DOHH2 (cell line): ENCODE results near the gene SLC6A16.

Source experiments
- H3F3A ChIP-seq: fragments of 200-600 bp; sonication (generic), shearing (Covaris generic); 2 replicates; pipeline ENCODE4 v1.6.0; 2016; ENCODE audit warnings: antibody characterized with exemption, mild to moderate bottlenecking; ENCODE audit not compliant: control insufficient read depth, insufficient read depth
- H3K27ac ChIP-seq: fragments of 200-600 bp; sonication (generic); 2 replicates; pipeline ENCODE4 v1.5.1; 2014; ENCODE audit warnings: low read depth, mild to moderate bottlenecking, low read length, moderate library complexity
- H3K27me3 ChIP-seq: fragments of 200-600 bp; sonication (generic); 2 replicates; pipeline ENCODE4 v1.6.1; 2014; ENCODE audit warnings: mild to moderate bottlenecking, low read length, mixed read lengths; ENCODE audit not compliant: control insufficient read depth
- H3K36me3 ChIP-seq: fragments of 200-600 bp; sonication (generic); 2 replicates; pipeline ENCODE4 v1.6.1; 2014; ENCODE audit warnings: mild to moderate bottlenecking, low read length, moderate library complexity, mixed read lengths; ENCODE audit not compliant: control insufficient read depth
- H3K4me1 ChIP-seq: fragments of 200-600 bp; sonication (generic); 2 replicates; pipeline ENCODE4 v1.6.1; 2014; ENCODE audit warnings: mild to moderate bottlenecking, low read length, mixed read lengths; ENCODE audit not compliant: control insufficient read depth
- H3K4me2 ChIP-seq: fragments of 200-600 bp; sonication (generic); 2 replicates; pipeline ENCODE4 v1.6.0; 2014; ENCODE audit warnings: mild to moderate bottlenecking, low read length, moderate library complexity
- H3K4me3 ChIP-seq: fragments of 200-600 bp; sonication (generic); 2 replicates; pipeline ENCODE4 v1.5.1; 2014; ENCODE audit warnings: mild to moderate bottlenecking, low read length, mixed read lengths
- H3K79me2 ChIP-seq: fragments of 200-600 bp; sonication (generic); 2 replicates; pipeline ENCODE4 v1.6.1; 2014; ENCODE audit warnings: mild to moderate bottlenecking, low read length, mixed read lengths; ENCODE audit not compliant: control insufficient read depth
- H3K9me2 ChIP-seq: fragments of 200-600 bp; sonication (generic); replicated peaks from 2 replicates; pipeline ENCODE4 v1.6.1; 2014; ENCODE audit warnings: mild to moderate bottlenecking, low read length, mixed read lengths; ENCODE audit not compliant: control insufficient read depth
- H3K9me3 ChIP-seq: fragments of 200-600 bp; sonication (generic); 2 replicates; pipeline ENCODE4 v1.6.1; 2014; ENCODE audit warnings: antibody characterized with exemption, low read length, mixed read lengths; ENCODE audit not compliant: control insufficient read depth, insufficient read depth
- H4K20me1 ChIP-seq: fragments of 200-600 bp; sonication (generic); 2 replicates; pipeline ENCODE4 v1.6.0; 2014; ENCODE audit warnings: low read depth, mild to moderate bottlenecking, antibody characterized with exemption, low read length, moderate library complexity; ENCODE audit not compliant: control insufficient read depth, insufficient read depth
- EZH2phosphoT487 ChIP-seq: fragments of 200-600 bp; sonication (generic); IDR thresholded peaks from 2 replicates; pipeline ENCODE4 v1.6.1; 2017; ENCODE audit warnings: borderline replicate concordance, mild to moderate bottlenecking, antibody characterized with exemption, low read length, moderate library complexity, mixed read lengths
- TF ChIP-seq, protein P1 (sequence below): fragments of 200-600 bp; sonication (generic); IDR thresholded peaks from one replicate; pipeline ENCODE4 v1.5.1; 2014; ENCODE audit warnings: antibody characterized with exemption, mild to moderate bottlenecking, low read depth, low read length; ENCODE audit not compliant: poor library complexity, severe bottlenecking

SLC6A16 gene

DNA sequence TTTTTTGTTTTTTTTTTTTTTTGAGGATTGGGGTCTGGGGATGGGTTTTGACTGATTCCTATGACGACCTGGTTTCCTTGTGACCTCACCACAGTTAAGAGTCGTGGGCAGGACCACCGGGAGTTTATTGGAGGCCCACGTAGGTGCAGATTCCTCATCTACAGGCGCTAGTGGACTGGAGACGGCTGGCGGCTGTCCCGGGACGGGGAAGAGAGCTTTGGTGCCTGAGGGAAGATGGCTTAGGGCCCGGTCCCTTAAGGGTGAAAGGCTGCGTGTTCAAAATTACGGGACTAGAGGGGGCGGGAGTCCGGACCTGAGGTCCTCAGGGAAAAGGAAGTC is 37.9 kb upstream of the SLC6A16 start:
- no peaks in the 10 kb centered on the region for H3K79me2 ChIP-seq
- H3K4me1 ChIP-seq: peaks cover 32% of the 10 kb centered on the region
- no peaks in the 10 kb centered on the region for H3K36me3 ChIP-seq
- no peaks in the 10 kb centered on the region for H3K9me2 ChIP-seq
- H3K4me3 ChIP-seq: peak overlapping the region; percentile 46
- no peak for TF ChIP-seq EZH2phosphoT487
- TF ChIP-seq, protein P1, sequence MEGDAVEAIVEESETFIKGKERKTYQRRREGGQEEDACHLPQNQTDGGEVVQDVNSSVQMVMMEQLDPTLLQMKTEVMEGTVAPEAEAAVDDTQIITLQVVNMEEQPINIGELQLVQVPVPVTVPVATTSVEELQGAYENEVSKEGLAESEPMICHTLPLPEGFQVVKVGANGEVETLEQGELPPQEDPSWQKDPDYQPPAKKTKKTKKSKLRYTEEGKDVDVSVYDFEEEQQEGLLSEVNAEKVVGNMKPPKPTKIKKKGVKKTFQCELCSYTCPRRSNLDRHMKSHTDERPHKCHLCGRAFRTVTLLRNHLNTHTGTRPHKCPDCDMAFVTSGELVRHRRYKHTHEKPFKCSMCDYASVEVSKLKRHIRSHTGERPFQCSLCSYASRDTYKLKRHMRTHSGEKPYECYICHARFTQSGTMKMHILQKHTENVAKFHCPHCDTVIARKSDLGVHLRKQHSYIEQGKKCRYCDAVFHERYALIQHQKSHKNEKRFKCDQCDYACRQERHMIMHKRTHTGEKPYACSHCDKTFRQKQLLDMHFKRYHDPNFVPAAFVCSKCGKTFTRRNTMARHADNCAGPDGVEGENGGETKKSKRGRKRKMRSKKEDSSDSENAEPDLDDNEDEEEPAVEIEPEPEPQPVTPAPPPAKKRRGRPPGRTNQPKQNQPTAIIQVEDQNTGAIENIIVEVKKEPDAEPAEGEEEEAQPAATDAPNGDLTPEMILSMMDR: no peak
- no peaks in the 10 kb centered on the region for H4K20me1 ChIP-seq
- H3K27ac ChIP-seq: no peak overlapping the region
- H3F3A ChIP-seq: peaks cover 8% of the 10 kb centered on the region
- H3K4me2 ChIP-seq: peak overlapping the region; percentile 56
- peaks cover 46% of the 10 kb centered on the region for H3K27me3 ChIP-seq
- H3K9me3 ChIP-seq: no peaks in the 10 kb centered on the region

DNA sequence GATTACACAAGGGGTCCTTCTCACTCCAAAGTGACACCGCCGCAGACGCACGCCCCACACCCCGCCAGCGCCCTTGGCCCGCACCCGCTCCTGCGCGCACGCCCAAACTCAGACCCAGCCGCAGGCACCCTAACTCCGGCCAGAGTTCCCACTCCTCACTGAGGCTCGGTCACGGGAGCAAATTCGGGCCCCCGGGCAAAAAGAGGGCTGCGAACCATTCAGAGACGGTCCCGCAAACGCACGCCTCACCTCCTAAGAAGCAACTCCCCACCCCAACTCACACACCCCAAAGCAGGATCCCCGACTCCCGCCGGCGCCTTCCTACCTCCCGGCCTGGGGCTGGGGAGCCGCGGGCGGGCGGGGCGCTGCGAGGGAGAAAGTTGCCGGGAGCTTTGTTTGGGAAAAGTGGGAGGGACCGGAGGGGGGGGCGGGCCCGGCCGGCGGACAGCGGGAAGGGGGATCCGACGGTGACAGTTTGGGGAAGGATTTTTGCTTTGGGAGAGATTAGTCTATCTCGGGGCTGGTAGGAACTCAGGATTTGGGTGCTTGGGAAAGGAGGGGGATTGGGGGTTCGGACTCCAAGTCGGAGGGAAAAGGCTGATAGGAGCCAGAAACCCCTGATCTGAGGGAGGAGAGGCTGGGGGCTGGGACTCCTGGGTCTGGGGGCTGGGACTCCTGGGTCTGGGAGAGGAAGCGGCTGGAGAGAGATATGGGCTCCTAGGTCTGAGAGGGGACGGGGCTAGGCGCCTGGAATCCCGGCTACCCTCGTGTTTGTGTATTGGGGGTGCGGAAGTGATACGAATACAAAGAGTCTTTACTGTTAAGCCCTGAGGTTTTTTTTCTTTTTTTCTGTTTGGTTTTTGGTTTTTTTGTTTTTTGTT is 37.3 kb upstream of the SLC6A16 start, which contains the start of gene TEAD2:
Gene TEAD2 (minus strand): TSS at position 369 of the 881 bp plus-strand sequence. CDS start 2,341 bp downstream, outside the sequence.
- Histone ChIP-seq H4K20me1 (no peaks in the 10 kb centered on the region), H3K4me2 (peak within 1 kb of the TSS; percentile 56), H3K27ac (no peak within 1 kb of the TSS), H3K9me3 (no peaks in the 10 kb centered on the region), H3F3A (peaks cover 8% of the 10 kb centered on the region), H3K79me2 (no peaks in the 10 kb centered on the region), H3K36me3 (no peaks in the 10 kb centered on the region), H3K27me3 (peaks cover 46% of the 10 kb centered on the region), H3K4me3 (peak within 1 kb of the TSS; percentile 46), H3K4me1 (peaks cover 36% of the 10 kb centered on the region), H3K9me2 (no peaks in the 10 kb centered on the region)
- TF ChIP-seq, protein P1: no peak
- TF ChIP-seq EZH2phosphoT487: peak; percentile 92

DNA sequence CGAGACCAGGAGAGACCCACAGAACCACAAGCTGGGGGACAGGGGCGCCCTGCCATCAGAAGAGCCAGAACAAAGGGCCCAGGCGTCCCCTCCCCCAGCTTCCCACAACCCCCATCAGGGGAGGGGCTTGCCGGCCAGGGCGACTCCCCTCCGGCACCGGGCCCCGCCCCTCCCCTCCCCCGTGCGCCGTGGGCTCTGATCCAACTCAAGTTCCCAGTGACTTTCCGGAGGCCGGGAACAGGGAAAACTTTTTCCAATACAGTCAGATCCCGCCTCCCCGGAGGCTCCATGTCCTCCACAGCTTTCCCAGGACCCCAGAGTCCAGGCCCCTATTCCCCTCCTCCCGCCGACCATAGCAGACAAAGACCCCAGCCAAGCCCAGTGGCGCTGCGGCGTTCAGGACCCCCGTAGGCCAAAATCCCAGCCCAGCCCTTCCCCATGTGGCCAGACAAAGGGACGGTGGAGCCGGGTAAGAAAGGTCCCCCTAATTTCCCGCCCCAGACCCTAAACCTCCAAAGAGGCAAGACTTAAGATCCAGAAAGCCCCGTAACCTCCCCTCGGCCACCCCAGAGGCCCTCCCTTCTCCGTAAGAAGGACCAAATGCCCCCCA is 36.6 kb upstream of the SLC6A16 start:
- H4K20me1 ChIP-seq: no peaks in the 10 kb centered on the region
- peak overlapping the region; percentile 46; the same call in 1 of the 2 replicates for H3K4me3 ChIP-seq
- H3F3A ChIP-seq: peaks cover 8% of the 10 kb centered on the region
- no peaks in the 10 kb centered on the region for H3K9me3 ChIP-seq
- TF ChIP-seq, protein P1: no peak
- TF ChIP-seq EZH2phosphoT487: no peak
- H3K27ac ChIP-seq: no peak overlapping the region
- H3K27me3 ChIP-seq: peaks cover 46% of the 10 kb centered on the region
- H3K4me2 ChIP-seq: peak overlapping the region; percentile 56
- H3K4me1 ChIP-seq: peaks cover 44% of the 10 kb centered on the region
- H3K79me2 ChIP-seq: no peaks in the 10 kb centered on the region
- no peaks in the 10 kb centered on the region for H3K36me3 ChIP-seq
- no peaks in the 10 kb centered on the region for H3K9me2 ChIP-seq
